Right atrium auricular region (tissue), 2 donors: ENCODE data around the gene FANCG. TPM values are rescaled to one million over a fixed set of nuclear protein-coding genes. Genes with fewer than 3 reads are reported as not detected.

Source experiments
- DNase-seq: peaks from one replicate; pipeline ENCODE4 v3.0.0-alpha.2; 2019; ENCODE audit warnings: low spot score
- H3K27ac ChIP-seq, 2 donors: fragments of 200-600 bp; sonication (generic); 1 replicate in 1 of 2; 2 replicates in 1 of 2; pipeline ENCODE4 v1.5.1; 2016 to 2019
- H3K27me3 ChIP-seq, 2 donors: fragments of 200-600 bp; sonication (generic); one replicate each; pipeline versions ENCODE4 v1.5.1 to v1.6.0; 2017 to 2019
- H3K36me3 ChIP-seq: fragments of 200-600 bp; sonication (generic); one replicate; pipeline ENCODE4 v1.5.1; 2016
- H3K4me1 ChIP-seq, 2 donors: fragments of 200-600 bp; sonication (generic); one replicate each; pipeline versions ENCODE4 v1.5.1 to v1.6.0; 2017 to 2019
- H3K4me3 ChIP-seq, 2 donors: fragments of 200-600 bp; sonication (generic); 1 replicate in 1 of 2; 2 replicates in 1 of 2; pipeline ENCODE4 v1.5.1; 2017 to 2019; ENCODE audit warnings: mild to moderate bottlenecking in 1 of 2, moderate library complexity in 1 of 2
- H3K9me3 ChIP-seq, 2 donors: fragments of 200-600 bp; sonication (generic); one replicate each; pipeline ENCODE4 v1.5.1; 2019
- CTCF ChIP-seq, 2 donors: fragments of 200-600 bp; sonication (generic); IDR thresholded peaks; one replicate each; pipeline ENCODE4 v1.5.1; 2019; ENCODE audit warnings: antibody characterized with exemption in 2 of 2
- total RNA-seq, 2 donors: library from RNA; depleted of rRNA; stranded (reverse); fragments of >200 nt; gene quantifications; one replicate each; pipeline ENCODE4 v1.1.0, GENCODE V29; 2016

The FANCG gene
- total RNA-seq, 2 donors from 2014 or later: 0.89 to 1.9 TPM

- no peaks in the 10 kb centered on the region for H3K9me3 ChIP-seq
- peaks cover 0 to 27% of the 10 kb centered on the region in 2 donors for H3K4me1 ChIP-seq
- H3K27ac ChIP-seq: no peak overlapping the region
- no peak for TF ChIP-seq CTCF (IDR thresholded peaks at IDR 0.05)
- no peak for DNase-seq
- no peaks in the 10 kb centered on the region for H3K27me3 ChIP-seq
- H3K36me3 ChIP-seq: peaks cover 29% of the 10 kb centered on the region
- no peak overlapping the region for H3K4me3 ChIP-seq
Measured at GRCh38 chr9:35097573-35097972, 17.8 kb upstream of the FANCG start.

- peaks cover 37% of the 10 kb centered on the region for H3K36me3 ChIP-seq
- peak; percentile 78 to 87 for TF ChIP-seq CTCF (IDR thresholded peaks at IDR 0.05)
- H3K27me3 ChIP-seq: no peaks in the 10 kb centered on the region
- DNase-seq: peak; percentile 90
- H3K9me3 ChIP-seq: no peaks in the 10 kb centered on the region
- peaks cover 0 to 14% of the 10 kb centered on the region in 2 donors for H3K4me1 ChIP-seq
- peak within 1 kb of the TSS; percentile 87 to 93 for H3K4me3 ChIP-seq
- peak within 1 kb of the TSS; percentile 97 for H3K27ac ChIP-seq
Measured at GRCh38 chr9:35096035-35096849, 16.5 kb upstream of the FANCG start, which contains the start of gene PIGO. TSS of gene PIGO (minus strand) at chr9:35096591. CDS start at chr9:35095565, 1,026 bp downstream.

- H3K4me1 ChIP-seq: peaks cover 0 to 8% of the 10 kb centered on the region in 2 donors
- peaks cover 58% of the 10 kb centered on the region for H3K36me3 ChIP-seq
- H3K27me3 ChIP-seq: no peaks in the 10 kb centered on the region
- no peak overlapping the region for H3K27ac ChIP-seq
- H3K4me3 ChIP-seq: no peak overlapping the region
- H3K9me3 ChIP-seq: no peaks in the 10 kb centered on the region
- DNase-seq: no peak
- TF ChIP-seq CTCF (IDR thresholded peaks at IDR 0.05): no peak
Measured at GRCh38 chr9:35091536-35091935, 11.8 kb upstream of the FANCG start.

GRCh38 chr9:35089434-35089833 is 9.7 kb upstream of the FANCG start:
- H3K36me3 ChIP-seq: peaks cover 58% of the 10 kb centered on the region
- no peaks in the 10 kb centered on the region for H3K27me3 ChIP-seq
- no peak overlapping the region for H3K4me3 ChIP-seq
- DNase-seq: no peak
- H3K9me3 ChIP-seq: no peaks in the 10 kb centered on the region
- H3K27ac ChIP-seq: no peak overlapping the region
- H3K4me1 ChIP-seq: no peaks in the 10 kb centered on the region
- no peak for TF ChIP-seq CTCF (IDR thresholded peaks at IDR 0.05)

- DNase-seq: no peak
- Histone ChIP-seq H3K36me3 (peaks cover 26% of the 10 kb centered on the region), H3K27ac (no peak overlapping the region), H3K4me1 (no peaks in the 10 kb centered on the region), H3K9me3 (no peaks in the 10 kb centered on the region), H3K4me3 (no peak overlapping the region), H3K27me3 (no peaks in the 10 kb centered on the region)
- no peak for TF ChIP-seq CTCF (IDR thresholded peaks at IDR 0.05)
Measured at GRCh38 chr9:35085078-35085477, 5.3 kb upstream of the FANCG start.
